Right lobe of liver (tissue), 6 donors: ENCODE results near the gene BID. TPM values are rescaled to one million over a fixed set of nuclear protein-coding genes. Genes with fewer than 3 reads are reported as not detected.

Experiments
- ATAC-seq, 4 donors: fragments of 200-7000 bp; cut with Tn5 transposase; one replicate each; pipeline ENCODE4 v1.9.1; 2020; ENCODE audit warnings: mild to moderate bottlenecking in 4 of 4, moderate library complexity in 4 of 4
- DNase-seq, 3 donors: peaks; one replicate each; pipeline ENCODE4 v3.0.0-alpha.2; 2020
- H3K27ac ChIP-seq, 3 donors: fragments of 200-600 bp; one replicate each; pipeline ENCODE4 v1.8.0; 2022
- H3K27me3 ChIP-seq, 2 donors: fragments of 200-600 bp; one replicate each; pipeline ENCODE4 v1.8.0; 2022
- H3K36me3 ChIP-seq, 4 donors: fragments of 200-600 bp; sonication (generic) in 1 of 4; one replicate each; pipeline versions ENCODE4 v1.5.1 to v1.8.0; 2017 to 2022; ENCODE audit warnings: control low read depth in 1 of 4
- H3K4me1 ChIP-seq, 4 donors: fragments of 200-600 bp; sonication (generic) in 1 of 4; one replicate each; pipeline versions ENCODE4 v1.5.1 to v1.8.0; 2017 to 2022; ENCODE audit warnings: control low read depth in 1 of 4
- H3K4me3 ChIP-seq, 3 donors: fragments of 200-600 bp; one replicate each; pipeline ENCODE4 v1.8.0; 2022
- H3K9me3 ChIP-seq, 4 donors: fragments of 200-600 bp; sonication (generic) in 1 of 4; one replicate each; pipeline versions ENCODE4 v1.5.1 to v1.8.0; 2017 to 2022; ENCODE audit warnings: control low read depth in 1 of 4
- POLR2A ChIP-seq: fragments of 450-650 bp; IDR thresholded peaks from one replicate; pipeline ENCODE4 v1.6.1; 2017; ENCODE audit warnings: antibody characterized with exemption, mild to moderate bottlenecking
- WGBS: methylation state at CpG from one replicate; pipeline ENCODE4 v1.1.6; 2018; ENCODE audit warnings: low coverage, low lambda C conversion rate; ENCODE audit not compliant: insufficient coverage; ENCODE audit errors: missing lambda C conversion rate; 5-methylcytosine and 5-hydroxymethylcytosine counted together
- intact Hi-C, 2 donors: fragments of 100-400 bp; cut with DNase I; formaldehyde crosslinking; loops; one replicate each; pipeline versions ENCODE4 v1.11.2 to v1.14.1; 2022
- total RNA-seq, 6 experiments: library from RNA; depleted of rRNA in 2 of 6; stranded (reverse); fragments of >200 nt in 2 of 6; fragmentation: NEBNext Ultra II Directional in 3 of 6; extraction: Animal tissue kit (Norgen Biotek cat#: 25700) in 3 of 6; gene quantifications; one replicate each; pipeline versions ENCODE4 v1.1.0 to v1.2.4, GENCODE V29; 2016 to 2023
- TF ChIP-seq, protein P1 (sequence below), 4 donors: fragments of 200-600 bp in 3 of 4; fragments of 450-650 bp in 1 of 4; IDR thresholded peaks; one replicate each; pipeline versions ENCODE4 v1.5.1 to v1.8.0; 2016 to 2022; ENCODE audit warnings: antibody characterized with exemption in 4 of 4, mild to moderate bottlenecking in 2 of 4
- donor health status: DM: no; HTN: yes; CAD: no.
- donor health status: DM: no; HTN: no; CAD: no.
- donor health status: DM: no; HTN: no; CAD: no.
- donor health status: DM: no; HTN: yes; CAD: no.
- donor health status: DM: no; HTN: yes; CAD: no.

BID gene
- total RNA-seq, 6 experiments from 2014 or later, result 30.5 to 57.3 (median 36.2) TPM

DNA sequence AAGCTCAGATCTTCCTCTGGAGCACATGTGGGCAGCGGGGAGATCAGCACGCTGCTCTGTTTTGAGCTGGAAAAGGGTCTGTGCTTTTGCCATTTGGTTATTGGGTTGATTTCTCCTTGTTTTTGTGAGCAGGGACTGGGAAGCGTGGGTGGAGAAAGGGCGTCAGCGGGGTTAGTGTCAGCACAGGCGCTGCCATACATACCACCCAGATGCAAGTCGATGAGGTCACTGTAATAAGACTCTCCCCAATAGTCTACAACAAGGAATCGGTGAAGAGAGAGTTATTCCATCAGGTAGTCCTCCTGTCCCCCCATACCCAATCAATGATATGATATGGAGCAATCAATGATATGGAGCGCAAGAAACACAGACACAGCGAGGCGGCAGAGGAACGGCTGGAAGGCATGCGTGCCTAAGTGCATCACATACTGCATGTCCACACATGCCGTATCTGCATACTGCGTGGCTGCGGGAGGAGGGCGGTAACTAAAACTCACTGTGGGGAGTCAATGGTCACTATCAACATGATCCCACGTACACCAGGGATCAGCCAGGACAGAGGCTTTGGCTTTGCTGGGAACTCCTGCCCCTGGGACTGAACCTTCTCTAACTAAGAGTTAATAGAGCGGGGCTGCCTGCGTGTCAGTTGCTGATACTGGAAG lies 29.5 kb upstream of the BID start:
- no peak for TF ChIP-seq POLR2A
- TF ChIP-seq, protein P1, sequence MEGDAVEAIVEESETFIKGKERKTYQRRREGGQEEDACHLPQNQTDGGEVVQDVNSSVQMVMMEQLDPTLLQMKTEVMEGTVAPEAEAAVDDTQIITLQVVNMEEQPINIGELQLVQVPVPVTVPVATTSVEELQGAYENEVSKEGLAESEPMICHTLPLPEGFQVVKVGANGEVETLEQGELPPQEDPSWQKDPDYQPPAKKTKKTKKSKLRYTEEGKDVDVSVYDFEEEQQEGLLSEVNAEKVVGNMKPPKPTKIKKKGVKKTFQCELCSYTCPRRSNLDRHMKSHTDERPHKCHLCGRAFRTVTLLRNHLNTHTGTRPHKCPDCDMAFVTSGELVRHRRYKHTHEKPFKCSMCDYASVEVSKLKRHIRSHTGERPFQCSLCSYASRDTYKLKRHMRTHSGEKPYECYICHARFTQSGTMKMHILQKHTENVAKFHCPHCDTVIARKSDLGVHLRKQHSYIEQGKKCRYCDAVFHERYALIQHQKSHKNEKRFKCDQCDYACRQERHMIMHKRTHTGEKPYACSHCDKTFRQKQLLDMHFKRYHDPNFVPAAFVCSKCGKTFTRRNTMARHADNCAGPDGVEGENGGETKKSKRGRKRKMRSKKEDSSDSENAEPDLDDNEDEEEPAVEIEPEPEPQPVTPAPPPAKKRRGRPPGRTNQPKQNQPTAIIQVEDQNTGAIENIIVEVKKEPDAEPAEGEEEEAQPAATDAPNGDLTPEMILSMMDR (IDR thresholded peaks at IDR 0.05), result no peak
- Histone ChIP-seq H3K9me3 (no peaks in the 10 kb centered on the region), H3K27me3 (no peaks in the 10 kb centered on the region), H3K4me3 (no peak overlapping the region), H3K4me1 (peaks cover 0 to 33% (median 14%) of the 10 kb centered on the region in 4 donors), H3K27ac (no peak overlapping the region), H3K36me3 (peaks cover 0 to 11% (median 5%) of the 10 kb centered on the region in 4 donors)
- 94% methylated on average over 9 of the region's 20 CpGs for WGBS
- ATAC-seq (no peak), DNase-seq (no peak)
- intact Hi-C loops, result no loop called here

DNA sequence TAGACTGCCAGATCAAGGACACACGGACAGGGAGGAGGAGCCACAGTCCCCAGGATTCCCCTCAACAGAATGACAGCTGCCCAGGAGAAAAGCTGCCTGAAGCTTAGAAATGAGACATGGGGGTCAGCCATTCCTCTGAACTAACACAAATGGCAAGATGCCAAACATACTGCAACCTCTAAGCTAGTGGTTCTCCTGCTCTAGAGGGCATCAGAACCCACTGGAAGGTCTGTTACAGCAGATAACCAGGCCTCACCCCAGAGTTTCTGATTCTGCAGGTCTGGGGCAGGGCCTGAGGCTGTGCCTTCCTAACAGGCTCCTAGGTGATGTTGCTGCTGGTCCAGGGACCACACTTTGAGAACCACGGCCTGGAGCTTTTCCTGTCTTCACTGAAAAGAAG lies 28.6 kb upstream of the BID start:
- intact Hi-C loops, result no loop called here
- ATAC-seq, result no peak

DNA sequence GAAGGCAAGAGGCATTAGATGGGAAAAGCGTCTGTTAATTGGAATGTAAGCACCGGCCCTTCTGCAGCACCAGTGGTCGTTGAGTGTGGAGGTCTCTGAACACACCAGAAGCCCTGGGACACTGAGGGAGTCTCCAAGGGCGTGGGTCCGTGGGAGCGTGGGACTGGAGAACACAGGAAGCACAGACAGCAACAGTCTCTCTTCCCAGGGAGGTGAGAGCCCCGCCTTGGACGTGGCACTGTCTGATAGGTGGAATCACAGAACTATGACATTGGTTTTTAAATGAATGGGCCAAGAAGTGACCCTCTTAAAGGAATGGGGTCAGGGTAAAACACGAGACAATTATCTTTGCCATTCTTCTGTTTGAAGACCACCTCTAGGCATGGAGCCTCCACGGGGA lies 28.1 kb upstream of the BID start:
- TF ChIP-seq POLR2A, result no peak
- TF ChIP-seq, protein P1 (IDR thresholded peaks at IDR 0.05), result no peak
- Histone ChIP-seq H3K36me3 (peaks cover 0 to 7% (median 1%) of the 10 kb centered on the region in 4 donors), H3K27ac (no peak overlapping the region), H3K27me3 (no peaks in the 10 kb centered on the region), H3K4me3 (no peak overlapping the region), H3K9me3 (no peaks in the 10 kb centered on the region), H3K4me1 (peaks cover 0 to 27% (median 13%) of the 10 kb centered on the region in 4 donors)
- WGBS, result 81% methylated on average over 4 of the region's 10 CpGs
- intact Hi-C loops, result no loop called here
- ATAC-seq, result no peak
- DNase-seq, result no peak

More for the DNA sequence above, 28.6 kb upstream of the BID start:
- H3K27ac ChIP-seq, result no peak overlapping the region
- H3K36me3 ChIP-seq, result peaks cover 0 to 7% (median 1%) of the 10 kb centered on the region in 4 donors
- H3K9me3 ChIP-seq, result no peaks in the 10 kb centered on the region
- H3K4me3 ChIP-seq, result no peak overlapping the region
- TF ChIP-seq, protein P1 (IDR thresholded peaks at IDR 0.05), result no peak
- TF ChIP-seq POLR2A, result no peak
- whole genome bisulfite sequencing, result no CpG with 5 or more reads among the region's 2 CpGs
- DNase-seq, result no peak
- peaks cover 0 to 30% (median 14%) of the 10 kb centered on the region in 4 donors for H3K4me1 ChIP-seq
- H3K27me3 ChIP-seq, result no peaks in the 10 kb centered on the region

DNA sequence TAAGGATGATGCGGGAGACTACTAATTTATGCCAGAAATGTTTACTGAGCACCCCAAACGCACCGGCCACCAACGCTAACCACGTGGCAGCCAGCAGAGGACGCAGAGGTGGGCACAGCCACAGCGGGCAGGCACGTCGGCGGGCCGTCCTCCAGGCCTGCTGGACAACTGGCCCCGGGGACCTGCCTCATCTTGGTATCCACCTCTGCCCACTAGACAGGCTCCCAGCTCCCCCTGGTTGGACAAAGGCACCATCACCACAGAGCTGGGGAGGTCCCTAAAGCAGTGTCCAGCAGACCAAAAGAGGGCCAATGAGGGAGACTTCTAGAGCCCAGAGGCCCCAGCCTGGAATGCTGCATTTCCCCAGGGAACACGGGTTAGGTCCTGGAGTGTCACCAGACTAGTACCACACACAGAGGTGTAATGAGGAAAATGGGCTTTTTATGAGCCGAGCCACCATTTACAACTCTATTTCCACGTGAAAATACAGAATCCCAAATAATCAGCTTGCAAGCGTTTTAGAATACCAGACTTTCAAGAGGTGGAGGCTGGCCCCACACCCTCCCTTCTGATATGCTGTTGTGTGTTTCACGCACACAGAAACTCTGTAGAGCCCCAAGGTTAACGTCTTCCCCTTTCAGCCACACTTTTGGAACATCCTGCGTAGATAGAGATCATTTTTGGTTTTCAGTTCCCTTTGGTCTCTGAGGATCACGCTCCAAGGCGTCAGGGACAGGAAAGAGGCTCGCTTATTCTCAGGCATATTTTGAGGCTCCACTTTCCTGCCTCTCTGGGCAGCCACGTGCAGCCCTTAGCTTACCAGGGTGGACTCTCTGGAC lies 23.7 kb upstream of the BID start:
- Histone ChIP-seq H3K27ac (no peak overlapping the region), H3K4me1 (peaks cover 0 to 13% (median 5%) of the 10 kb centered on the region in 4 donors), H3K4me3 (no peak overlapping the region), H3K9me3 (no peaks in the 10 kb centered on the region), H3K36me3 (no peaks in the 10 kb centered on the region), H3K27me3 (no peaks in the 10 kb centered on the region)
- ATAC-seq, result peak in 2 of 4 donors; percentile 5 to 22
- intact Hi-C loops, result no loop called here
- no peak for DNase-seq
- TF ChIP-seq, protein P1 (IDR thresholded peaks at IDR 0.05), result no peak
- TF ChIP-seq POLR2A, result no peak
- WGBS, result 68% methylated on average over 8 of the region's 23 CpGs
